Natural killer cell (primary cell): ENCODE results near the gene MECP2. TPM values are rescaled to one million over a fixed set of nuclear protein-coding genes. Genes with fewer than 3 reads are reported as not detected.

Experiments used
- ATAC-seq, 3 donors: fragments of 150-1000 bp in 2 of 3; fragments of 200-7000 bp in 1 of 3; cut with Tn5 transposase; 1 replicate in 1 of 3; 2 replicates in 2 of 3; pipeline ENCODE4 v1.10.0; 2021; ENCODE audit warnings: mild to moderate bottlenecking in 2 of 3, moderate library complexity in 2 of 3
- DNase-seq, 2 donors: peaks; one replicate each; pipeline versions ENCODE4 v3.0.0 to v3.0.0-alpha.2; 2013 to 2021; ENCODE audit warnings: mixed read lengths in 1 of 2
- H3K27ac ChIP-seq: one replicate; pipeline ENCODE4 v1.5.1; 2013; ENCODE audit warnings: mild to moderate bottlenecking, low read length
- H3K27me3 ChIP-seq: one replicate; pipeline ENCODE4 v1.6.1; 2013; ENCODE audit warnings: low read length; ENCODE audit not compliant: control insufficient read depth, insufficient read depth
- H3K36me3 ChIP-seq: one replicate; pipeline ENCODE4 v1.6.1; 2013; ENCODE audit warnings: low read length; ENCODE audit not compliant: control insufficient read depth, insufficient read depth
- H3K4me1 ChIP-seq: one replicate; pipeline ENCODE4 v1.6.1; 2013; ENCODE audit warnings: low read length; ENCODE audit not compliant: control insufficient read depth, insufficient read depth
- H3K4me3 ChIP-seq: one replicate; pipeline ENCODE4 v1.5.1; 2013; ENCODE audit warnings: low read length
- H3K9me3 ChIP-seq: one replicate; pipeline ENCODE4 v1.6.1; 2013; ENCODE audit warnings: low read length; ENCODE audit not compliant: control insufficient read depth, insufficient read depth
- H3K27ac Mint-ChIP-seq, 2 donors: one replicate each; pipeline ENCODE4 v1.8.0; 2022; ENCODE audit warnings: mild to moderate bottlenecking in 2 of 2, mixed read lengths in 2 of 2, moderate library complexity in 1 of 2
- H3K27me3 Mint-ChIP-seq, 2 donors: one replicate each; pipeline ENCODE4 v1.8.0; 2022; ENCODE audit warnings: low read depth in 2 of 2, mixed read lengths in 2 of 2
- H3K36me3 Mint-ChIP-seq: one replicate; pipeline ENCODE4 v1.8.0; 2022; ENCODE audit warnings: mixed read lengths
- H3K4me1 Mint-ChIP-seq, 2 donors: one replicate each; pipeline ENCODE4 v1.8.0; 2022; ENCODE audit warnings: mixed read lengths in 2 of 2
- H3K4me3 Mint-ChIP-seq: one replicate; pipeline ENCODE4 v1.8.0; 2022; ENCODE audit warnings: mild to moderate bottlenecking, moderate library complexity, mixed read lengths
- H3K9me3 Mint-ChIP-seq, 2 donors: one replicate each; pipeline ENCODE4 v1.8.0; 2022; ENCODE audit warnings: mixed read lengths in 2 of 2
- CTCF ChIP-seq: fragments of 200-600 bp; IDR thresholded peaks from one replicate; pipeline ENCODE4 v1.8.0; 2022; ENCODE audit warnings: antibody characterized with exemption
- WGBS: methylation state at CpG from one replicate; pipeline ENCODE4 v1.1.7; 2013; ENCODE audit warnings: missing lambda C conversion rate; ENCODE audit not compliant: insufficient coverage; 5-methylcytosine and 5-hydroxymethylcytosine counted together
- intact Hi-C: fragments of 100-400 bp; cut with micrococcal nuclease; formaldehyde crosslinking; loops from one replicate; pipeline ENCODE4 v1.14.2; 2022
- total RNA-seq, 4 donors: library from RNA; stranded (reverse); fragments of 120-200 nt in 1 of 4; gene quantifications; one replicate each; pipeline versions ENCODE4 v1.2.3 to v1.2.4, GENCODE V29; 2013 to 2022

The MECP2 gene
- total RNA-seq, 3 donors from 2014 or later (not counting 1 experiment from before 2014, with no cell fraction given): 177 to 198 (median 182) TPM

- Mint-ChIP-seq H3K36me3 (no peaks in the 10 kb centered on the region), H3K27me3 (no peaks in the 10 kb centered on the region), H3K9me3 (no peaks in the 10 kb centered on the region), H3K27ac (no peak overlapping the region), H3K4me3 (no peak overlapping the region), H3K4me1 (peaks cover 0 to 7% of the 10 kb centered on the region in 2 donors)
- WGBS: 97% methylated on average over 5 of the region's 8 CpGs
- Histone ChIP-seq H3K4me1 (no peaks in the 10 kb centered on the region), H3K36me3 (peaks cover 52% of the 10 kb centered on the region), H3K9me3 (no peaks in the 10 kb centered on the region), H3K27me3 (no peaks in the 10 kb centered on the region), H3K27ac (no peak overlapping the region), H3K4me3 (no peak overlapping the region)
- no peak for TF ChIP-seq CTCF
- no peak for ATAC-seq
- DNase-seq: no peak
- intact Hi-C loops: no loop called here
These were observed 68.1 kb downstream of the MECP2 start for GRCh38 chrX:154029439-154029838.

- intact Hi-C loops: no loop called here
- Histone ChIP-seq H3K27me3 (no peaks in the 10 kb centered on the region), H3K4me3 (no peak overlapping the region), H3K27ac (no peak overlapping the region), H3K36me3 (peaks cover 49% of the 10 kb centered on the region), H3K4me1 (no peaks in the 10 kb centered on the region), H3K9me3 (no peaks in the 10 kb centered on the region)
- DNase-seq (no peak), ATAC-seq (no peak)
- Mint-ChIP-seq H3K27me3 (no peaks in the 10 kb centered on the region), H3K9me3 (no peaks in the 10 kb centered on the region), H3K27ac (peak overlapping the region; percentile 51 to 68), H3K36me3 (no peaks in the 10 kb centered on the region), H3K4me1 (peaks cover 0 to 7% of the 10 kb centered on the region in 2 donors), H3K4me3 (no peak overlapping the region)
- TF ChIP-seq CTCF: no peak
- WGBS: 94% methylated on average over 12 of the region's 13 CpGs
These were observed 68.9 kb downstream of the MECP2 start for GRCh38 chrX:154028502-154029184.

GRCh38 chrX:154027986-154028385, 69.5 kb downstream of the MECP2 start:
- H3K27ac ChIP-seq: no peak overlapping the region
- H3K4me1 Mint-ChIP-seq: peaks cover 0 to 7% of the 10 kb centered on the region in 2 donors
- H3K4me3 Mint-ChIP-seq: no peak overlapping the region
- no peaks in the 10 kb centered on the region for H3K27me3 Mint-ChIP-seq
- H3K36me3 Mint-ChIP-seq: no peaks in the 10 kb centered on the region
- H3K4me1 ChIP-seq: no peaks in the 10 kb centered on the region
- intact Hi-C loops: no loop called here
- H3K9me3 ChIP-seq: no peaks in the 10 kb centered on the region
- WGBS: 86% methylated on average over 1 of the region's 1 CpG
- H3K4me3 ChIP-seq: no peak overlapping the region
- H3K9me3 Mint-ChIP-seq: no peaks in the 10 kb centered on the region
- H3K27me3 ChIP-seq: no peaks in the 10 kb centered on the region
- DNase-seq: no peak
- peaks cover 49% of the 10 kb centered on the region for H3K36me3 ChIP-seq
- TF ChIP-seq CTCF: no peak
- H3K27ac Mint-ChIP-seq: peak overlapping the region; percentile 51 to 68
- no peak for ATAC-seq

- Histone ChIP-seq H3K27me3 (no peaks in the 10 kb centered on the region), H3K4me3 (no peak overlapping the region), H3K9me3 (no peaks in the 10 kb centered on the region), H3K4me1 (no peaks in the 10 kb centered on the region), H3K36me3 (peaks cover 43% of the 10 kb centered on the region), H3K27ac (no peak overlapping the region)
- intact Hi-C loops: no loop called here
- no peak overlapping the region for H3K27ac Mint-ChIP-seq
- DNase-seq (no peak), ATAC-seq (no peak)
- no peaks in the 10 kb centered on the region for H3K36me3 Mint-ChIP-seq
- H3K27me3 Mint-ChIP-seq: no peaks in the 10 kb centered on the region
- H3K9me3 Mint-ChIP-seq: no peaks in the 10 kb centered on the region
- no peak for TF ChIP-seq CTCF
- H3K4me1 Mint-ChIP-seq: peaks cover 0 to 7% of the 10 kb centered on the region in 2 donors
- WGBS: 92% methylated on average over 6 of the region's 6 CpGs
- H3K4me3 Mint-ChIP-seq: no peak overlapping the region
These were observed 70.5 kb downstream of the MECP2 start for GRCh38 chrX:154027022-154027402.
